ENCODE measurements around the gene TECPR1. TPM values are rescaled to one million over a fixed set of nuclear protein-coding genes. Genes with fewer than 3 reads are reported as not detected.

The TECPR1 gene
- total and polyA plus RNA-seq, 3 donors from 2014 or later = 13.5 to 24.6 (median 18.5) TPM

- TF ChIP-seq POLR2A (IDR thresholded peaks at IDR 0.05) (no peak), CTCF (IDR thresholded peaks at IDR 0.05) (no peak)
- Histone ChIP-seq H3K27ac (no peak overlapping the region), H3K9me3 (no peaks in the 10 kb centered on the region), H3K4me3 (no peak overlapping the region), H3K27me3 (no peaks in the 10 kb centered on the region), H3K36me3 (ENCODE audit: low read depth, missing control alignments) (no peaks in the 10 kb centered on the region), H3K4me1 (no peaks in the 10 kb centered on the region)
- DNase-seq = no peak
- intact Hi-C loops (cut with DNase I; ENCODE audit: low total_unique reads) = no loop called here
- 95 to 100% methylated on average over 2 to 4 of the region's 4 CpGs for WGBS, 2 donors
These were observed 14.0 kb downstream of the TECPR1 start for GRCh38 chr7:98238076-98238475.

GRCh38 chr7:98236355-98237185 is 15.5 kb downstream of the TECPR1 start:
- intact Hi-C loops (cut with DNase I; ENCODE audit: low total_unique reads) = no loop called here
- Histone ChIP-seq H3K9me3 (no peaks in the 10 kb centered on the region), H3K4me1 (no peaks in the 10 kb centered on the region), H3K36me3 (ENCODE audit: low read depth, missing control alignments) (no peaks in the 10 kb centered on the region), H3K27me3 (no peaks in the 10 kb centered on the region), H3K27ac (no peak overlapping the region), H3K4me3 (no peak overlapping the region)
- no peak for TF ChIP-seq POLR2A (IDR thresholded peaks at IDR 0.05)
- TF ChIP-seq CTCF (IDR thresholded peaks at IDR 0.05) = no peak
- 94 to 100% methylated on average over 3 to 25 of the region's 25 CpGs for WGBS, 2 donors
- DNase-seq = no peak

GRCh38 chr7:98235901-98236300 is 16.1 kb downstream of the TECPR1 start:
- intact Hi-C loops (cut with DNase I; ENCODE audit: low total_unique reads) = no loop called here
- WGBS, 2 donors = 88 to 94% methylated on average over 4 to 10 of the region's 11 CpGs
- no peaks in the 10 kb centered on the region for H3K9me3 ChIP-seq
- DNase-seq = no peak
- TF ChIP-seq POLR2A (IDR thresholded peaks at IDR 0.05) = no peak
- no peak for TF ChIP-seq CTCF (IDR thresholded peaks at IDR 0.05)
- no peak overlapping the region for H3K27ac ChIP-seq
- no peaks in the 10 kb centered on the region for H3K36me3 ChIP-seq (ENCODE audit: low read depth, missing control alignments)
- H3K4me3 ChIP-seq = no peak overlapping the region
- H3K4me1 ChIP-seq = no peaks in the 10 kb centered on the region
- H3K27me3 ChIP-seq = no peaks in the 10 kb centered on the region

- intact Hi-C loops (cut with DNase I; ENCODE audit: low total_unique reads) = no loop called here
- WGBS, 2 donors = 93 to 94% methylated on average over 10 of the region's 10 CpGs
- H3K27me3 ChIP-seq = no peaks in the 10 kb centered on the region
- H3K4me3 ChIP-seq = no peak overlapping the region
- DNase-seq = no peak
- TF ChIP-seq CTCF (IDR thresholded peaks at IDR 0.05) = no peak
- no peak for TF ChIP-seq POLR2A (IDR thresholded peaks at IDR 0.05)
- no peaks in the 10 kb centered on the region for H3K9me3 ChIP-seq
- H3K36me3 ChIP-seq (ENCODE audit: low read depth, missing control alignments) = no peaks in the 10 kb centered on the region
- no peaks in the 10 kb centered on the region for H3K4me1 ChIP-seq
- H3K27ac ChIP-seq = no peak overlapping the region
These were observed 17.4 kb downstream of the TECPR1 start for GRCh38 chr7:98234429-98235147.

Measured in testis (tissue), 3 donors.